HG02588 (cell line): ENCODE results near the gene PDE11A.
"Not testable (repeated sequence)": the region's sequence is repeated elsewhere in the genome, so short reads cannot be mapped to it uniquely, and the experiment has no call there.

Source experiments
- ATAC-seq: cut with Tn5 transposase; IDR thresholded peaks from one replicate; pipeline ENCODE4 v1.9.1; 2021; ENCODE audit warnings: mild to moderate bottlenecking, moderate library complexity; ENCODE audit not compliant: unreplicated experiment

The PDE11A gene

DNA sequence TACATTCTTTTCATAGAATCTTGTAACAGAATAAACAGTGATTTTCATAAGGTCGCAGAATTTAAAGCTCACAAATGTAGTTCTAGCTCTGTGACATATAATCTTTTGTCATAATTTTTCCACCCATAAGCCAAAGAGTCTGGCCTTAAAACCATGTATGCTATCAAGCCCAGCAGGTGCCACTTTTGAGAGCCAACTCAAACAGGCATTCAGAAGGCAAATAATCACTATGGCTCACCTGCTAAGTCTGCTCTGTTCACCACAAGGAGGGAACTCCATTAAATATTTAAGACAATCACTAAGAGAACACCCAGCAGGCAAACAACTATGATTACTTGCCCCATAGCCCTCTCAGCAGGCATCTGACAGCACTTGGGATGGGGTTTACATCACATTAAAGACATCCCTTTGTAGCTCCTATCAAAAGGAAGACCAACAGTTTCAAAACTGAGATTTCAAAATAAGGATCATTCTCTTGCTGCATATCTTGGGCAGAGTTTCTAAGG lies 241.6 kb downstream of the PDE11A start:
- ATAC-seq: no peak

DNA sequence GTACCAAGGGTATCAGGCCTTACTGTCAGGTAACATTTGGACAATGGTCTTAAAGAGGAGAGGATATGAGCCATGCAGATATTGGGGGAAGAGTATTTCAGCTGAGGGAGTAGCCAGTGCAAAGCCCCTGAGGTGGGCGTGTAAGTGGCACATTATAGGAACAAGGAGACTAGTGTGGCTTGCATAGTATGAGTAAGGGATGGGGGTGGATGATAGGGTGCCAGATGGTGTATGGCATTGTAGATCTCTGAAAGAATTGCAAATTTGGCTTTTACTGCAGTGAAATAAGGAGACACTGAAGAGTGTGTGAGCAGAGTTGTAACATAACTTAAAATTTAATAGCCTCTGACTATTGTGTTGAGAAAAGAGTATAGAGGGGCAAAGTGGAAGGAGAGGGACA lies 244.0 kb downstream of the PDE11A start:
- no peak for ATAC-seq

DNA sequence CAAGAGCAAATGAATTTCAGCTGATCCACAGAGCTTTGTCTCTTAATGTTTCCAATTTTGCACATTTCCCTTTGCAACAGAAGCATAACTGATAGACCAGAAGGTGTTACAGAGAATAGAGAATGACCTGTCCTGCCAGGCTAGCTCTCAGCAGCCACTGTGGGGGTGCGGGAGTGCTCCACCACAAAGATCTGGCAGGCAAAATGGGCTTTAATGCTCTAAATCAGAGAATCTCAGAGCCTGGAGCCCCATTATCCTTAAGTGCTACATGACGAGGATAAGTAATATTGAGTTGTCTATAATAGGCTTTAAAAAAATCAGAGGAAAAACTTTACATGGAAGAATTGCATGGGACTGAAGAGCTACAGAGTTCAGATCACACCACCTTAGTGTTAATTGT lies 245.7 kb downstream of the PDE11A start:
- no peak for ATAC-seq

DNA sequence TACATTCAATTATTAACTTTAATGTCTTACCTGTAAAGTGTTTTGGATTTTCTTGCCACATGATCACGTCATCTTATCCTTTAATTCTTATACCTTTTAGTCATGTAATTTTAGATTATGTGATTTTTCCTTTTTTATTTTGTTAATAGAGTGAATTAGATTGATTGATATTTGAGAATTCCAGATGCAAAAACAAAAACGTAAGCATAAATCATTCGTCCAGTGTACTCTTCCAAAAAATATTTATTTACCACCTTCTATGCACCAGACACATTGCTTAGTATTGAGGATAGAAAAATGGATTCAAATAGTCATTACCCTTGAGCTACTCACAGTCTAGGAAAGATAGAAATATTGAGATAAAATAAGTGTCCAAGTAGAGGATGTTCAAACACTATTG lies 249.6 kb downstream of the PDE11A start:
- no peak for ATAC-seq

DNA sequence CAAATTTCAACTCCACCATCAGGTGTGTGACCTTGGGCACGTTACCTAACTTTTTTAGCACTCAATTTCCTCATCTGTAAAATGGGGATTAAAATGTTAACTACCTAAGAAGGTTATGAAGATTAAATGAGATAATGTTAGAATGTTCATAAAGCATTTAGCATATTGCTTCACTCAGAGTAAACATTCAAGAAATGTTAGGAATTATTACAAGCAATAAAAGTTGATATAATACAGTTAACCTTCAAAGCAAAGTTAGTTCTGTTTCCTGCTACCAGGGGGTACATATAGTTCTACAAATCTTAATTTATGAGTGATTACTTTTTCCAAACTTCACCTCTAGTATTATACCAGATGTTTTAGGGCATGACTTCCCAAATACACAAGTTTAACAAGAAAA lies 254.2 kb downstream of the PDE11A start:
- no peak for ATAC-seq

DNA sequence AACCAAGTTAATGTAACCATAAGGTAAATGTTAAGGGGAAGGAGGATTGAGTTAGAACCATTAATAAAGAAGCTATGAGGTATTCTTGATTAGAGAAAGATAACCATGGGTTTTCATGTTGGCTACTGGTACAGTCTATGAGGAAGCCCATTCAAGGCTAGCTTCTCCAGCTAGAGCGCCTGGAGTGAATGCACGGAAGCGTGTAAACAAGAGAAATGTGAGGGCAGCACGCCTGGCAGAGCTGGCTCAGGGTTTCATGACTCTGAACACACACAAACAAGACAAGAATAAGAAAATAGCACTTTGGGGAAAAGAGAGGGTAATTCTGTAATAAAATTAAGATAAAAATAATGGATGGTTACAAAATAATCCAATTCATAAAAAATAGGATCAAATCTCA lies 255.3 kb downstream of the PDE11A start:
- ATAC-seq: no peak

DNA sequence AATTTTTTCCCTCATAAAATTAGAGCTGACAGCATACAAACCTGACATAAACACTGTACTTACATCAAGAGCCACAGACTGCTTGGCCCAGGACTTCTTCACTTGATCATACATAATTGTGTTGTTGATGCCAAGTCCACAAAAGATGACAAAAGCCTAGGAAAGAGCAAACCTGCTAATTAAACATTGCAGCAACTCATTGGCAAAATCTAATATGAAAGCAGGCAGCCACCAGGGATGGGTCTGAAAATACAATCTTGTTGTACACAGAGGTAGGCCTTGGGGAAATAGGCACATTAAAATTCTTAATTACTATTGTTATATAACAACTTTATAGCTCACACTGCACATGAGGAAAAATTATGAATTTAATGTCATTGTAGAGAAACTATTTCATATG lies 255.8 kb downstream of the PDE11A start:
- ATAC-seq: no peak

DNA sequence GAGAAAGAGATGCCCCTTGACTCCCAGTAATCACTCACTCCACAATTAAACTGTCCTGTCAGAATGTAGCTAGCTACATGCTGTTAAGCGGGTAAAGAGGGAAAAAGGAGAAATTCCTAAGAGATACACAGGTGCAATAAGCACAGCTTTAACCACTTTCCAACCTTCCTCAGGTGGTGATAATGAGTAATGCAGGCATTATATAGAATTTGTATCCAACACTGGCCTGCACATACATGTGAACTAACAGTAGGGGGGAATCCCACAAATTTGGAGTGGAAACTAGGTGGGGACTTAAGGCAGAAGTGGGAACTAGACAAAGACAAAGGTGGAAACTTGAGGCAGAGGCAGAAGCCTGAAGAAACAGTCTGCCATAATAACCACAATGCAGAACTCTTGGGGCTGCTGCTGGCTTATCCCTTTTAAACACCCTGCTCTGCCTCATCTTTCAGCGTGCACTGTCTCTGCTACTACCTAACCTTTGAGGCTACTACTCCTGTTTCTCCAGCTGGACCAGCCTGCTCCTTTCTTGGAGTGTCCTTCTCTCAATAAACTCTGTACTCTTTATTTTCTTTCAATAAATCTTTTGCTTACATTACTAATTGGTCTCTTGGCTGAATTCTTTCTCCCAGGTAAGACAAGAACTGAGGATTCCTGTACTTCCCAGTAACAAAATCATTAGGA lies 259.7 kb downstream of the PDE11A start:
- no peak for ATAC-seq

DNA sequence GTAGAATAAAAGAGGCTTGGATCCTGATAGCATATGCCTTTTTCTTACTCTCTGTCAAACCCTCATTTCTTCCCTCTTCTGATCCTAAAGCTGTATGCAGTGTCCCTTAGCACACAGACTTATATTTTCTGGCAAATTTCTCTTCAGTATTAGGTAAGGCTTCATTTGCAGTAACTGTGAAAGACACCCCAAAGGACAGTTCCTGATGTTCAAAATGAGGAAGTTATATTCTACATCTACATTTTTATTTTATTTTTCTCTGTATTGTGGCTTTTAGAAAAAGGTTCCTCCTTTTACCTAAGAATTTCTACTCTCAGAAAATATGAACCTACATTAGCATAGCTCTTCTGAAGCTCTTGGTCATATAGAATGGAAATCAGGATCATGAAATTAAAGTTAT lies 261.7 kb downstream of the PDE11A start:
- no peak for ATAC-seq

DNA sequence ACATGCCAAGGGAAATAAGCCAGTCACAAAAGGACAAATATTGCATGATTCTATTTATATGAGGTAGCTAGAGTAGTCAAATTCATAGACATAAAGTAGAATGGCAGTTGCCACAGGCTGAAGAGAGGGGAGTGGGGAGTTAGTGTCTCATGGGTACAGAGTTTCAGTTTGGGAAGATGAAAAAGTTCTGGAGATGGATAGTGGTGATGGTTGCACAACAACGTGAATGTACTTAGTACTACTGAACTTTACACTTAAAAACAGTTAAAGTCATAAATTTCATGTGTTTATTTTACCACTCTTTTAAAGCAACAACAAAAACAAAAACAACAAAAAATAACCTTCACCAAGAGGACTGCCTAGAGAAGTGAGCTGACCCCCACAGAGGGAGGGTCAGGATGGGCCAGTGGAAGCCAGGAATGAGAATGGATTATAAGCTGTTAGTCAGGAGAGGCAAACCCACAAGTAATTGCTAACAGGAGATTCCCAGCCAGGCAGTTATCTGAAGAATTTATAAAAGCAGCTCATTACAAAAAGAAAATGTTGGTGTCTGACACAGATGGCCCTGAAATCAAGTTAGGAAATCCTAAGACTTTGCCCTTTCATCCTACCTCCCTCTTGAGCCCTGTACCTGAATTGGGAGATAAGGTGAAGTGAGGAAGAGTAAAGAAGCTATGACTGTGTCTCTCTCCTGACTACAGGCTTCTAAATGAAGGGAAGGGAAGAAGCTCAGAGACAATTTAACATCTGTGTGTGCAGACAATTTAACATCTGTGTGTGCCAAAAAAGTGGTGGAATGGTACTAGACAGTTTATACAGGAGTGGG lies 263.4 kb downstream of the PDE11A start:
- ATAC-seq: no peak

DNA sequence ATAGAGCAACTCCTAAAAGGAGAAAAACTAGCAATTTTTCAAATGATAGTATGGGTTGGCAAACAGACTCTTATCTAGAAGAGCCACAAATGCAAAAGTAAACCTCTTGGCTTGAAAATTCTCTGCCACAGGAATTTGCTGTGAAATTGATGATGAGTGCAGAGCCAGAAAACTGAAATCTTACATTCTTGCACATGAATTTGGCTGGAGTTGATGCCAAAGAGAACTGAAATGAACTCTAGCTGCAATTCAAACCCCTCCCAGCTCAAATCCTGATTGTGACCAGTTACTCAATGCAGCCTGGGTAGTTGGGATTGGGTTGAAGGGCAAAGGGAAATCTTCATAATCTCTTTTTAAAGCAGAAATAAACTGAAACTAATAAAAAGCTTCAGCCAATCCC lies 266.6 kb downstream of the PDE11A start:
- no peak for ATAC-seq

DNA sequence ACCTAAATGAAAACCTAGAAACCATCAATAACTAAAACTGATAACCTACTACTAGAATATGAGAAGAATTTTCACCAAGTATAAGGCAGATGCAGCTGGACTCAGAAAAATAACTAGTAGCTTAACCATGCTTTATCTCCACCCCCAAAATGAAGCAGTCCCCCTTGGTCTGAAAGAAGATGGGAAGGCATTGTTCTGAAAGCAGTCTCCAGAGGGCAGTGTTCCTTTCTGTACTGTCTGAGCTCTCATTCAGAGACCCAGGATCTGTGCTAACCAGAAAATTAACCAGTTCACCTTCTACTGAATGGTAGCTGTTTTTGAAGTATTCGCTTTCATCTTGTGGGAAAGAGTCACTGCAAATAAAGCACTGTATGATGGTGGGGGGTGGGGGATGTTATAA lies 273.0 kb downstream of the PDE11A start:
- no peak for ATAC-seq

DNA sequence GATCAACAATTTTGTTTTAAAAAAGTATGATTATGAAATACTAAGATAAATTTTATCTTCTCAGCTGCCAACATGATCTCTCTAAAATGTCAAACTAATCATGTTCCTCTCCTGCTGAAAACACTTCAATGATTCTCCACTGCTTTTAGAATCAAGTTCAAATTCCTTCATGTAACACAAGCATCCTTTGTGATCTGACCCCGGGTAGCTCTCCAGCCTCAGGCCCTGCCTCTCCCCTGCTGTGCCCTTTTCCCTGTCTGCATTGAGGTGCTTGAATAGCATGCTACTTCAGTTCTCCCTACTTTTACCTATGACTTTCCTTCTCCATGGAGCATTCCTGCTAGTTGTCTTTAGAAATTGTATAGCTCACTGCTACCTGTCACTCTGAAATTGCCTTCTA lies 274.8 kb downstream of the PDE11A start:
- no peak for ATAC-seq

DNA sequence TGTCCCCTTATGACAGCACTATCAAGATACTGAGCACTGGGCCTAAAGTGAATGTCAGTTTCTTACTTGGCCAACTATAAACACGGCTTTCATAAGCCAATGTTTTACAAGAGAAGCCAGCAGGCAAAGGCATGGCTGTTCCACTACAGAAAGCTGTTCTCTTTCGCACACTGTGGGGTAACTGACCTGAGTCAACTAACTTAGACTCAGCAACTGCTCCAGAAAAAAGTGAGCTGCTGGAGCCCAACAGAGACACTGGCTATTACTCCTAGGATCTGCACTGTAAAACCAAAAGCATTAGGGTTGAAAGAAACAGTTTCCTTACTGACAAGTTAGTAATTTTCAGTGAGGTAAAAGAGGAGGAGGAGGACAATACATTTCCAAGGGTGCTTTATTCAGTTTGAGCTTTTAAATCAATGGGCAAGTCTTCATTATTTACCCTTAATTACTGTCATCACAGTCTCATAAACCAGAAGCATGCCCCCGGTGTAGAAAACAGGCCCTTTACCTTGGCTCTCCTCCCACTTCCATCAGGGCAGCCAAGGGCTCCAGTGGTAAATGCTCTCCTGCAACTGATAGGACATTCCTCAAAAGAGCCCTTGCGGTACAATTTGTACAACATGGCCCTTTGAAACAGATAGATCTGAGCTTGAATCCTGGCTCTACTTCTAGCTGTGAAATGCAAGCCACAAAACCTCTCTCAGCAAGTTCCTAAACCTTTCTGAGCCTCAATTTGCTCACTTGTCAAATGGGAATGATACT lies 275.7 kb downstream of the PDE11A start:
- ATAC-seq: no peak

DNA sequence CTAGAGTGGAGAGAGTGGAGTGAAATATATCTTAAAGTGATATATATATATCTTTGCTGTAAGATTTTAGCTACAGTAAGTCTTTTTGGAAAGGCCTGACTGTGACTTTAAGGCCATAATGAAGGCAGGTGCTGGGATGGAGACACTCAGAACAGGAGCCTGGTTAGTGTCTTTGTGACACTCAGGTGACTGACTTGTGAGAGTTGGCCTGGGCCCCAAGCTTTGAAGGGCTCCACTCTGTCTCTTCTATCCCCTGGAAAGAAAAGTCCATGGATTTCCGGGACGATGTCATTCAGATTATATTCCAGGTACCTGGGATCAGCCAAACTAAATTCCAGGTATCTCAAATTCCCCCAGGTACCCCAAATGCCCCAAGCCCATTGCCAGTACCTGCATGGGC lies 276.6 kb downstream of the PDE11A start:
- no peak for ATAC-seq

DNA sequence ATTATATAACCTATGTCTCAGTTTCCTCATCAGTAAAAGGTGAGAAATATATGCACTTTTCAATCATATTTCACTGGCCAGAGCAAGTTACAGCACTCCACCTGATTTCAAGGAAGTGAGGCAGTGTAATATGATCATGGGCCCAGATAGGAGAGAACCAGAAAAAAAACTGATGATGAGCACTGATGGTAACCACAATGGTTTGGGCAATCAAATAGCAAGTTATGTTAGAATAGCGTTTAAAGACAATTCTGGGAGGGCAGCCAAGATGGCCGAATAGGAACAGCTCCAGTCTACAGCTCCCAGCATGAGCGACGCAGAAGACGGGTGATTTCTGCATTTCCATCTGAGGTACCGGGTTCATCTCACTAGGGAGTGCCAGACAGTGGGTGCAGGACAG lies 287.4 kb downstream of the PDE11A start:
- not testable (repeated sequence) for ATAC-seq

DNA sequence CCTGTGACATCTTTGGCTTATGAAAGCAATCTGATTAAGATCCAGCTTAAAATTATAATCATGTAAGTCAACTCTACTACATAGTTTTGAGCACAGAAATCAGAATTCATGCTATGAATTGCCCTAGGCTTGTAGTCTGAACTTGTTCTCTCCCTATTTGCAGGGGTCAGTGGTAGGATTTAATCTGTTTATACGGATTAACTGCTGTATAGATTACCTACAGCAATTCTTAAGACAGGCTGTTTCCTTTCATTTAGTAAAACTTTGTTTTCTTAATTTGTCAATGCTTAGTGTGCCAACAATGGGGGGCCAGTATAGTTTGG lies 287.9 kb downstream of the PDE11A start:
- ATAC-seq: no peak

DNA sequence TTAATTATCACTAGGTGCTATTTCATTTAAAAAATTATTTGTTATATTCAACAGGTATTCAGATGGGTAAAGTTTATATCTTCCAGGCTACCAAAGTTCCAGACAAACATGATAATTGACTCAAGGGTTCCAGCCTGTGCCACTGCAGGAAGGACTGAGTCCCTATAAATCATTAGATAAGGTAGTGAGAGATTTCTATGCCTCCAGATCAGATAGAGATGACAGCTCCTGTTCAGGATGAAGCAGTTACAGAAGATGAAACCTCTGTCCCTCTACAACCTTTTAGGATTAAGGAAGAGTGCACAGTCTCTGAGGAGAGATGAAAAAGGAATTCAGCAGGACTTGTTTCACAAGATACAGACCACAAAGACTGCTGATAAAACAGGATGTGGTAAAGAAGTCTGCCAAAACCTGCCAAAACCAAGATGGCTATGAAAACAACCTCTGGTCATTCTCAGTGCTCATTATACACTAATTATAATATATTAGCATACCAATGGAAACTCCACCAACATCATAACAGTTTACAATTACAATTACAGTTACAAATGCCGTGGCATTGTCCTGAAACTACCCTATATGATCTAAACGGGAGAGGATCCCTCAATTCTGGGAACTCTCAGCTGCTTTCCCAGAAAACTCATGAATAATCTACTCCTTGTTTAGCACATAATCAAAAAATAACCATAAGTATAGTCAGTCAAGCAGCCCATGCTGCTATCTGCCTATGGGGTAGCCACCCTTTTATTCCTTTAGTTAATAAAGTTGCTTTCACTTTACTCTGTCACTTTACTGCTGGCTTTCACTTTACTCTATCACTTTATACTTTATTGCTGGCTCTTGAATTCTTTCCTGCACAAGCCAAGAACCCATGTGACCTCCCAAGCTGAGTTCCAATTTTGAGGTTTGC lies 288.5 kb downstream of the PDE11A start:
- ATAC-seq: no peak

DNA sequence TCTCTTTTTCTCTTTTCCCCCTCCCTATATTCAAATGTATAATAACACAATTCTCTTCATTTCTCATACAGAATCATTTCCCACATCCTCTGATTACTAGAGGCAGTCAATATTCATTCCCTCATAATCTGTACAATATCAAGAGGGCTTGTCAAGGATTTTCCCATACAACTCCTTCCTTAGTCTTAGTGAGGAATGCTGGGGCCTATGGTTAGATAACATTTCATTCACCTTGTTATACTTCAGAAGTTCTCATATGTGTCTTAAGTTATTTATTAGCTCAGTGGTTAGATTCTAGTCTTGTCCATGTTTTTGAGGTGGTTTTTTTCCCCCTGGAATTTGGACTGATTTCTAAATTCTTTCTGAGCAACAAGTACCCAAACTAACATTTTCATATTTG lies 289.5 kb downstream of the PDE11A start:
- no peak for ATAC-seq

DNA sequence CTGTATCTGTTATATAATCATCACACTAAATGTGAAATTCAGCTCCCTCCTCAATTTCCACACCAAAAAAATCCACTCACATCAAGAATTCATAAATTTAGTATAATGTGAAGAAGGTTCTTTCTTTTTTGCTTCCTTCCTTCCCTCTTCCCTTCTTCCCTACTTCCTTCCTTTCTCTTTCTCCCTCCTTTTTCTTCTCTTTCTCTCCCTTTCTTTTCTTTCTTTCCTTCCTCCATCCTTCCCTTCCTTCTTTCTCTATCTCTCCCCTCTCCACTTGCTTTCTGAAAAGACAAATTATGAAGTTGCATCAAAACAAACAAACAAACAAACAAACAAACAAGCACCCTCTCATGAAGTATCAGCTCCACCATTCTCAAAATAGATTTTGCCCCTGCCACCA lies 290.0 kb downstream of the PDE11A start:
- no peak for ATAC-seq

DNA sequence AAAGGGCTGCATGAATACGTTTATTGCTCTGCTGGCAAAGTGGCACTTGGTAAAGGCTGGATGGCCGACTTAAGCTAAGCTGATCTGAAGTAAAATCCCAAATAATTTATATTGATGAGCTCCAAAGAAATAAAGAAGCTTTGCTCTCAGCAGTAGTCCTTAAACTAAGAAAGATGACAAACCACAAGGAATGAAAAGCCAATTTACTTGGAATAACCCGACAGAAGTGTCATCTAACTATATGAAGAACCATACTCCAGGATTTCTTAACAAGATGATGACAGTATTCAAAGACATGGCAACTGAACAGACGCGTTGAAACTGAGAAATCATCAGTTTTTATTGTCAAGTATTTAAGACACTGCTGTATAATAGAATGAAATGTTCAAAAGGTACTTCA lies 294.1 kb downstream of the PDE11A start:
- ATAC-seq: no peak
